Measurements from ENCODE around the gene TRPC4. TPM values are rescaled to one million over a fixed set of nuclear protein-coding genes. Genes with fewer than 3 reads are reported as not detected.

The TRPC4 gene
- total and polyA plus RNA-seq, 7 donors: 0.03 to 0.59 (median 0.08) TPM

DNA sequence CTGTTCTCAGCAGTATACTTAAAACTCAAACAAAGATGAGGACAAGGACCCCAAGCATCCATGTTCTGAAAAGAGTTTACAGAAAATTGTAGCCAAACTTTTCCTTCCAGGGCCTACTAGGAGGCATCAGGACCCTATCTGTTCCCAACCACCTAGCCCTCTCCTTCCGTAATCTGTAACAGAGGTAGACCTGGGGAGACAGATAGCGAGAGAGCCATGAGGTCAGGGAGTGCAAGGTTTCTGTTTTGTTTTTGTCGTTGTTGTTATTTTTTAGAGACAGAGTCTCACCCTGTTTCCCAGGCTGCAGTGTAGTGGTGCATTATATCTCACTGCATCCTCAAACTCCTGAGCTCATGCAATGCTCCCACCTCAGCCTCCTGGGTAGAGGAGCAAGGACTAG is 187.1 kb downstream of the TRPC4 start:
- Histone ChIP-seq H3K4me1 (no peaks in the 10 kb centered on the region), H3K27ac (no peak overlapping the region), H3K27me3 (ENCODE audit: insufficient read depth in 3 of 3, low read length in 2 of 3) (no peaks in the 10 kb centered on the region), H3K36me3 (ENCODE audit: insufficient read depth in 1 of 2, low read depth in 1 of 2) (no peaks in the 10 kb centered on the region), H3K4me3 (no peak overlapping the region), H3K9me3 (no peaks in the 10 kb centered on the region)
- DNase-seq (no peak), ATAC-seq (no peak)
- intact Hi-C loops (cut with DNase I): loop anchor here in 1 of 2 donors (10.0 kb wide), 1 partner anchor 1802 kb away; no protein-coding TSS in a partner anchor
- TF ChIP-seq, protein P1, sequence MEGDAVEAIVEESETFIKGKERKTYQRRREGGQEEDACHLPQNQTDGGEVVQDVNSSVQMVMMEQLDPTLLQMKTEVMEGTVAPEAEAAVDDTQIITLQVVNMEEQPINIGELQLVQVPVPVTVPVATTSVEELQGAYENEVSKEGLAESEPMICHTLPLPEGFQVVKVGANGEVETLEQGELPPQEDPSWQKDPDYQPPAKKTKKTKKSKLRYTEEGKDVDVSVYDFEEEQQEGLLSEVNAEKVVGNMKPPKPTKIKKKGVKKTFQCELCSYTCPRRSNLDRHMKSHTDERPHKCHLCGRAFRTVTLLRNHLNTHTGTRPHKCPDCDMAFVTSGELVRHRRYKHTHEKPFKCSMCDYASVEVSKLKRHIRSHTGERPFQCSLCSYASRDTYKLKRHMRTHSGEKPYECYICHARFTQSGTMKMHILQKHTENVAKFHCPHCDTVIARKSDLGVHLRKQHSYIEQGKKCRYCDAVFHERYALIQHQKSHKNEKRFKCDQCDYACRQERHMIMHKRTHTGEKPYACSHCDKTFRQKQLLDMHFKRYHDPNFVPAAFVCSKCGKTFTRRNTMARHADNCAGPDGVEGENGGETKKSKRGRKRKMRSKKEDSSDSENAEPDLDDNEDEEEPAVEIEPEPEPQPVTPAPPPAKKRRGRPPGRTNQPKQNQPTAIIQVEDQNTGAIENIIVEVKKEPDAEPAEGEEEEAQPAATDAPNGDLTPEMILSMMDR (IDR thresholded peaks at IDR 0.05): no peak
- 92 to 95% (median 94%) methylated on average over 3 of the region's 3 CpGs for WGBS, 3 donors

DNA sequence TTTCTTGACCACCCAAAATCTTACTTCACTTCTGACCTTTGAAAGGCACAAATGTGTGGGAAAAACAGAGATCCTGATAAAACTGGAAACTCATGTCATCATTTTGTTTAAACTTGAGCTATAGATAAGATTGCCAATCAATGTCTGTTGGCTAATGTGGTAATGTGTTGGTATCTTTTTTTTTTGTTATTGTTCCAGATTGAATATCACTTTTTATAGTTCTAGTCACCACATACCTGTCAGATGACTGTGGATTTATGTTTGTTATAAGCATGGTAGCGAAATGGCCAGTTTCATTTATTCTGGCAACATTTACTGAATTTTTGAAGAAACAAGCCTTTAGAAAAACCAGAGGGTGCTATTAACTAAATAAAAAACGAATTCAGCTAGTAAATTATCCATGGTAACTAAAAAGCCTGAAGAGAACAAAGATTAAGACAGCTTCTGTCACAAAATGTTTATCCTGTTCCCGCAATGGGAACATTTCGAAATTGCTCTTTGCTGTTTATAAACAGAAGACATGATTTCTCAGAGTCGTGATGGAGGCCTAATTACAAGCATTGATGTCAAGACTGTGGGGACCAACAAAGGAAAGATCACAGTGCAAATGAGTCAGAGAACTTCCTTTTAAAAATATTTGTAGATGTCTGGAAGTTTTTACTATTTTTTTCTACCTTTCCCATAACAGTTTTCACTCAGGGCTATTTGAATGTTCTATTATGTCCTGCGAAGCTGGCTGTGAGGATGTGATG is 188.1 kb downstream of the TRPC4 start:
- no peaks in the 10 kb centered on the region for H3K4me1 ChIP-seq
- no peaks in the 10 kb centered on the region for H3K36me3 ChIP-seq (ENCODE audit: insufficient read depth in 1 of 2, low read depth in 1 of 2)
- H3K9me3 ChIP-seq: no peaks in the 10 kb centered on the region
- H3K4me3 ChIP-seq: no peak overlapping the region
- WGBS, 3 donors: 51 to 60% (median 54%) methylated on average over 6 of the region's 6 CpGs
- DNase-seq (no peak), ATAC-seq (no peak)
- intact Hi-C loops (cut with DNase I): loop anchor here in 1 of 2 donors (10.0 kb wide), 1 partner anchor 1803 kb away; no protein-coding TSS in a partner anchor
- TF ChIP-seq, protein P1 (IDR thresholded peaks at IDR 0.05): no peak
- H3K27ac ChIP-seq: no peak overlapping the region
- no peaks in the 10 kb centered on the region for H3K27me3 ChIP-seq (ENCODE audit: insufficient read depth in 3 of 3, low read length in 2 of 3)

- DNase-seq: no peak
- no peaks in the 10 kb centered on the region for H3K9me3 ChIP-seq
- H3K36me3 ChIP-seq (ENCODE audit: insufficient read depth in 1 of 2, low read depth in 1 of 2): no peaks in the 10 kb centered on the region
- 75 to 80% (median 76%) methylated on average over 5 of the region's 5 CpGs for WGBS, 3 donors
- intact Hi-C loops (cut with DNase I): loop anchor here in 1 of 2 donors (10.0 kb wide), 1 partner anchor 1805 kb away; no protein-coding TSS in a partner anchor
- no peak for ATAC-seq
- H3K4me1 ChIP-seq: no peaks in the 10 kb centered on the region
- TF ChIP-seq, protein P1 (IDR thresholded peaks at IDR 0.05): no peak
- no peaks in the 10 kb centered on the region for H3K27me3 ChIP-seq (ENCODE audit: insufficient read depth in 3 of 3, low read length in 2 of 3)
- no peak overlapping the region for H3K27ac ChIP-seq
- H3K4me3 ChIP-seq: no peak overlapping the region
Observed at GRCh38 chr13:37680137-37680536, 189.4 kb downstream of the TRPC4 start.

- Histone ChIP-seq H3K27me3 (ENCODE audit: insufficient read depth in 3 of 3, low read length in 2 of 3) (no peaks in the 10 kb centered on the region), H3K9me3 (no peaks in the 10 kb centered on the region), H3K36me3 (ENCODE audit: insufficient read depth in 1 of 2, low read depth in 1 of 2) (no peaks in the 10 kb centered on the region), H3K27ac (no peak overlapping the region), H3K4me3 (no peak overlapping the region), H3K4me1 (no peaks in the 10 kb centered on the region)
- 47 to 59% (median 53%) methylated on average over 2 of the region's 2 CpGs for WGBS, 3 donors
- intact Hi-C loops (cut with DNase I): no loop called here
- TF ChIP-seq, protein P1 (IDR thresholded peaks at IDR 0.05): no peak
- ATAC-seq (no peak), DNase-seq (no peak)
Observed at GRCh38 chr13:37679043-37679442, 190.5 kb downstream of the TRPC4 start.
